ENCODE data around the gene SPATA2L. TPM values are rescaled to one million over a fixed set of nuclear protein-coding genes. Genes with fewer than 3 reads are reported as not detected.

SPATA2L gene
- total RNA-seq, 1 experiment from 2014 or later = 15.3 TPM

GRCh38 chr16:89689142-89689541 lies 12.4 kb downstream of the SPATA2L start:
- intact Hi-C loops (cut with micrococcal nuclease; ENCODE audit: unreplicated experiment) = no loop called here
- Histone ChIP-seq H3K4me3 (no peak overlapping the region), H2AFZ (no peak overlapping the region), H3K27me3 (ENCODE audit: insufficient read depth, low read depth) (no peaks in the 10 kb centered on the region), H3K36me3 (ENCODE audit: low read depth) (peaks cover 5% of the 10 kb centered on the region; the same call in 1 of the 2 replicates), H3K9me2 (ENCODE audit: insufficient read depth) (no peaks in the 10 kb centered on the region), H3F3A (ENCODE audit: insufficient read depth, low read depth) (peaks cover 26% of the 10 kb centered on the region), H4K20me1 (ENCODE audit: insufficient read depth) (peaks cover 12% of the 10 kb centered on the region), H3K27ac (no peak overlapping the region), H3K9me3 (ENCODE audit: insufficient read depth, low read depth) (no peaks in the 10 kb centered on the region), H3K4me1 (replicated peaks; ENCODE audit: insufficient read depth) (peaks cover 11% of the 10 kb centered on the region), H3K4me2 (no peak overlapping the region), H3K79me2 (ENCODE audit: low read depth) (peaks cover 32% of the 10 kb centered on the region)
- ChIA-PET POLR2A (ENCODE audit: unreplicated experiment) (no interaction called here), CTCF (interaction anchor here (0.6 kb wide), 1 partner anchor 11 kb away, joined by 5 read pairs; no protein-coding TSS in a partner anchor)
- DNase-seq = no peak
- TF ChIP-seq EZH2 (IDR thresholded peaks at IDR 0.05; ENCODE audit: low read depth) (no peak), CTCF (conservative IDR thresholded peaks at IDR 0.05) (no peak)
- BruUV-seq (replicated peaks) = no TSS peak

- no peaks in the 10 kb centered on the region for H3K9me2 ChIP-seq (ENCODE audit: insufficient read depth)
- H3K4me2 ChIP-seq = peak overlapping the region; percentile 93; the same call in 1 of the 2 replicates
- H3K36me3 ChIP-seq (ENCODE audit: low read depth) = peaks cover 5% of the 10 kb centered on the region
- H3K27ac ChIP-seq = no peak overlapping the region
- H2AFZ ChIP-seq = no peak overlapping the region
- no peak overlapping the region for H3K4me3 ChIP-seq
- no peak for TF ChIP-seq CTCF (conservative IDR thresholded peaks at IDR 0.05)
- TF ChIP-seq EZH2 (IDR thresholded peaks at IDR 0.05; ENCODE audit: low read depth) = no peak
- no peaks in the 10 kb centered on the region for H3K27me3 ChIP-seq (ENCODE audit: insufficient read depth, low read depth)
- DNase-seq = no peak
- peaks cover 23% of the 10 kb centered on the region for H3F3A ChIP-seq (ENCODE audit: insufficient read depth, low read depth)
- no TSS peak for BruUV-seq (replicated peaks)
- peaks cover 32% of the 10 kb centered on the region for H3K79me2 ChIP-seq (ENCODE audit: low read depth)
- intact Hi-C loops (cut with micrococcal nuclease; ENCODE audit: unreplicated experiment) = no loop called here
- peaks cover 12% of the 10 kb centered on the region for H4K20me1 ChIP-seq (ENCODE audit: insufficient read depth)
- no peaks in the 10 kb centered on the region for H3K9me3 ChIP-seq (ENCODE audit: insufficient read depth, low read depth)
- CTCF ChIA-PET = interaction anchor here (0.7 kb wide), 1 partner anchor 15 kb away, joined by 17 read pairs; no protein-coding TSS in a partner anchor
- POLR2A ChIA-PET (ENCODE audit: unreplicated experiment) = no interaction called here
- H3K4me1 ChIP-seq (replicated peaks; ENCODE audit: insufficient read depth) = peaks cover 11% of the 10 kb centered on the region
Measured at GRCh38 chr16:89688395-89688794, 13.1 kb downstream of the SPATA2L start.

GRCh38 chr16:89687092-89687940 lies 14.2 kb downstream of the SPATA2L start:
- Histone ChIP-seq H3K36me3 (ENCODE audit: low read depth) (peaks cover 5% of the 10 kb centered on the region), H4K20me1 (ENCODE audit: insufficient read depth) (peaks cover 12% of the 10 kb centered on the region), H3F3A (ENCODE audit: insufficient read depth, low read depth) (peaks cover 13% of the 10 kb centered on the region), H2AFZ (peak overlapping the region; percentile 90), H3K4me1 (replicated peaks; ENCODE audit: insufficient read depth) (peaks cover 11% of the 10 kb centered on the region), H3K27me3 (ENCODE audit: insufficient read depth, low read depth) (no peaks in the 10 kb centered on the region), H3K9me2 (ENCODE audit: insufficient read depth) (no peaks in the 10 kb centered on the region), H3K27ac (peak overlapping the region; percentile 40), H3K4me3 (peak overlapping the region; percentile 82), H3K9me3 (ENCODE audit: insufficient read depth, low read depth) (no peaks in the 10 kb centered on the region), H3K4me2 (peak overlapping the region; percentile 93), H3K79me2 (ENCODE audit: low read depth) (peaks cover 32% of the 10 kb centered on the region)
- TF ChIP-seq EZH2 (IDR thresholded peaks at IDR 0.05; ENCODE audit: low read depth) = no peak
- intact Hi-C loops (cut with micrococcal nuclease; ENCODE audit: unreplicated experiment) = no loop called here
- ChIA-PET CTCF (interaction anchor here (0.5 to 1.0 kb wide), 2 partner anchors 13 to 216 kb away, joined by 3 to 5 read pairs; no protein-coding TSS in a partner anchor), POLR2A (ENCODE audit: unreplicated experiment) (no interaction called here)
- peak; percentile 50 to 57 for DNase-seq
- BruUV-seq (replicated peaks) = TSS peak; percentile 48
